Coronary artery (tissue), 2 donors: ENCODE measurements around the gene GET3.
"Not testable (repeated sequence)": the region's sequence is repeated elsewhere in the genome, so short reads cannot be mapped to it uniquely, and the experiment has no call there.

Experiments
- DNase-seq: peaks from one replicate; pipeline ENCODE4 v3.0.0-alpha.2; 2017; ENCODE audit warnings: low spot score
- H3K27ac ChIP-seq, 2 donors: fragments of 200-600 bp; sonication (generic); one replicate each; pipeline ENCODE4 v1.5.1; 2016 to 2019
- H3K4me3 ChIP-seq: fragments of 200-600 bp; sonication (generic); 2 replicates; pipeline ENCODE4 v1.5.1; 2016; ENCODE audit warnings: mild to moderate bottlenecking, moderate library complexity
- TF ChIP-seq, protein P1 (sequence below): fragments of 200-600 bp; sonication (generic); IDR thresholded peaks from one replicate; pipeline ENCODE4 v1.5.1; 2019; ENCODE audit warnings: antibody characterized with exemption

The GET3 gene

DNA sequence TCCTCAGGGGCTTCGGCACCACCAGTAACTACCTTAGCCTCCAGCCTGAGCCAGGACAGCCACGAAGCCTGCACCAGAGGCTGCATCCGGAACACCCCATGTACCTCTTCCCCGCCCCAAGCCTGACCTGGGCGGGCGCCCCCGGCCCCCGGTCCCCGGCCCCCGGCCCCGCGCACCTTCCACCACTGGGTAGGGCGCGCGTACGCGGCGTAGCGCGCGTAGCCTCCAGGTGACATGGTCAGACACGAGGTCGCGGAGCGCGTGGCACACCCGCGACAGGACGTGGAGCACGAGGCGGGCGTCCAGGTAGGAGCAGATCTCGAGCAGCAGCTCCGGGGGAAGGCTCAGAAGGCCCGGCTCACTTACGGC, 41.3 kb upstream of the GET3 start:
- Histone ChIP-seq H3K4me3 (peak overlapping the region; percentile 73), H3K27ac (peak overlapping the region in 1 of 2 donors; percentile 86)
- DNase-seq = no peak
- TF ChIP-seq, protein P1, sequence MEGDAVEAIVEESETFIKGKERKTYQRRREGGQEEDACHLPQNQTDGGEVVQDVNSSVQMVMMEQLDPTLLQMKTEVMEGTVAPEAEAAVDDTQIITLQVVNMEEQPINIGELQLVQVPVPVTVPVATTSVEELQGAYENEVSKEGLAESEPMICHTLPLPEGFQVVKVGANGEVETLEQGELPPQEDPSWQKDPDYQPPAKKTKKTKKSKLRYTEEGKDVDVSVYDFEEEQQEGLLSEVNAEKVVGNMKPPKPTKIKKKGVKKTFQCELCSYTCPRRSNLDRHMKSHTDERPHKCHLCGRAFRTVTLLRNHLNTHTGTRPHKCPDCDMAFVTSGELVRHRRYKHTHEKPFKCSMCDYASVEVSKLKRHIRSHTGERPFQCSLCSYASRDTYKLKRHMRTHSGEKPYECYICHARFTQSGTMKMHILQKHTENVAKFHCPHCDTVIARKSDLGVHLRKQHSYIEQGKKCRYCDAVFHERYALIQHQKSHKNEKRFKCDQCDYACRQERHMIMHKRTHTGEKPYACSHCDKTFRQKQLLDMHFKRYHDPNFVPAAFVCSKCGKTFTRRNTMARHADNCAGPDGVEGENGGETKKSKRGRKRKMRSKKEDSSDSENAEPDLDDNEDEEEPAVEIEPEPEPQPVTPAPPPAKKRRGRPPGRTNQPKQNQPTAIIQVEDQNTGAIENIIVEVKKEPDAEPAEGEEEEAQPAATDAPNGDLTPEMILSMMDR = no peak

DNA sequence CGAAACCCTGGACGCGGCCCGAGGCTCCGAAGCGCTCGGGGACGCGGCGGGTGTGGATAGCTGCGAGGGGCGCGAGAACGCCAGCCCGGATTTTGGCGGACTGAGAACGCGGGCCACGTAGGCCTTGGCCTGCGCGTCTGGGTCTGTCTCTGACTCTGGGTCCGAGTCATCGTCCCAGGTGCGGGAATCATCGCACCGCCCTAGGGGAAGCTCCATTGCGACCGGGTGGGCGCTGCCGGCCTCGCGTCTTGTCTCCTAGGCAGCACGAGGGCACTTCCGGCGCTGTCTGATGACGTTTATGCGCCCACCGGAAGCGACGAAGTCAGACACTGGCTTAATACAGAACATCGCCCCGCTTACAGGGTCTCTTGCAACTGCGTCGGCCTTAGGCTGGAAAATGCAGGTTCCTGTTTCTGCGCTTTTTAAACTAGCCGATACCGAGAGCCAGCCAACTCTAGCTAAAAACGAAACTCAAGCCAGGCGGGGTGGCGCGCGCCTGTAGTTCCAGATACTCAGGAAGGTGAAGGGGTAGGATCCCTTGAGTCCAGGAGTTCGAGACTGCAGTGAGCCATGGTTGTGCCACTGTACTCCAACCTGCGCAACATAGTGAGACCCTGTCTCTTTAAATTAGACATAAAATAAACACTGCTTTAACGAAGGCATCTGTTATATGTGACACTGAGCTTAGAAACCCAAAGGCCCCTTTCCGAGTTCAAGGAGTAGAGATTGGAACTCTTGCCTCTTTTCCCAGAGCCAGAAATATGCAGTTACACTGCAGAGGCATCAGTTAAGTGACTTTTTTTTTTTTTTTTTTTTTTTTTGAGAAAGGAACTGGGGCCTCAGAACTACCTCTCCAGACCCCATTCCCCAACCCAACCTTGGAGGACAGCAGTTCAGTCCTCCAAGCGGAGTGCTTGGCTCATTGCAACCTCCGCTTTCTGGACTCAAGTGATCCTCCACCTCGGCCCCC, 40.6 kb upstream of the GET3 start, which contains the start of gene FBXW9:
TSS of gene FBXW9 (minus strand) at position 266 of the 970 bp plus-strand sequence. CDS start at position 216, 50 bp downstream.
- H3K4me3 ChIP-seq = peak within 1 kb of the TSS; percentile 73
- TF ChIP-seq, protein P1 = no peak
- peak within 1 kb of the TSS in 1 of 2 donors; percentile 86 for H3K27ac ChIP-seq
- peak; percentile 96 for DNase-seq

DNA sequence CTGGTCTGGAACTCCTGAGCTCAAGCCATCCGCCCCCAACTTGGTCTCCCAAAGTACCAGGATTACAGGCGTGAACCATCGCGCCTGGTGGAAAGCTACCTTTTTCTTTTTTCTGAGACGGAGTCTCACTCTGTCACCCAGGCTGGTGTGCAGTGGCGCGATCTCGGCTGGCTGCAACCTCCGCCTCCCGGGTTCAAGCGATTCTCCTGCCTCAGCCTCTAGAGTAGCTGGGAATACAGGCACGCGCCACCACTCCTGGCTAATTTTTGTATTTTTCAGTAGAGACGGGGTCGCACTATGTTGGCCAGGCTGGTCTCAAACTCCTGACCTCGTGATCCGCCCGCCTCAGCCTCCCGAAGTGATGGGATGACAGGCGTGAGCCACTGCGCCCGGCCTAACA, 39.9 kb upstream of the GET3 start:
- not testable (repeated sequence) for H3K27ac ChIP-seq, H3K4me3 ChIP-seq, DNase-seq

DNA sequence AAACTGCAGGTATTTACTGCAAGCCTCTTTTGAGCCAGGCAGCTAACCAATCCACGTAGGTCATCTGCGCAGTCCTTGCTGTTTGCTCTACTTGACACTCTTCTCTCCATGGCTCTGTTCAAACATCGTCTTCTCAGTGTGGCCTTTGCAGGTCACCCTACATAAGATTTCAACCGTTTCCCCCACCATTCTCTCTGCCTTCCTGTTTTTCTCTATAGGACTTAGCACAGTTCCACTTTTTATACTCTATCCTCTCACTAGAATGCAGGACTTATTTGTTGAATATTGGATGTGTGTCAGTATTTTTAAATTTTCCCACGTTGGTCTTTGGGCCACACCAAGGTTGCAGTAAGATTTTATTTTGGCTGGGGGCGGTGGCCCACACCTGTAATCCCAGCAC, 39.2 kb upstream of the GET3 start:
- Histone ChIP-seq H3K27ac (no peak overlapping the region), H3K4me3 (no peak overlapping the region)
- no peak for DNase-seq
- TF ChIP-seq, protein P1 = no peak

DNA sequence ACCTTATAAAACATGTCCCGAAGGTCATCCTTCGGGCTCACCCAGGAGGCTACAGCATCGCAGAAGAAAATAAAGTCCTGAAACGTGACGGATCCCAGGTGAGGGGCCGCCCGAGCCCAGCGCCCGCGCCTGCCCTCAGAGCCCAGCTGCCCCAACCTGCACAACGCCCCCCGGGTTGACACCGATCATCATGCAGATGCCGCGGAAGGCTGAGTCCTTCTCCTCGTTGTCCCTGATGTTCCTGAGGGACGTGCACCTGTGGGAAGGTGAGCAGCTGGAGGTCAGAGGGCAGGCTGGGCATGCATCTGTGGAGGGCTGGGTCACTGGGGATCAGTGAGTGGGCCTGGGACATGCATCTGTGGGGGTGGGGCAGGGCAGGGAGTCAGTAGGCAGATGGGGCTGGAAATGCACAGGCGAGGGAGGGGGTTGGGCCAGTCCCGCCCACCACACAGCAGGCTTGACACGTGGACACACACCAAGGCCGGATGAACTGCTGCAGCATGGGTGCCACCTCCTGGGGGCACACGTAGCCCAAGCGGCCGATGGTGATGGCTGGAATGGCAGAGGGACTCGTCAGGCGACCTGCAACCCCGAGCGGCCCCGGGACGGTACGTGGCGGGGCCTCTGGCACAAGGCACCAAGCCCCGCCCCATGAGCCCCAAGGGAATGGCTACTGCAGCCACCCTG, 35.6 kb upstream of the GET3 start:
- no peak overlapping the region for H3K27ac ChIP-seq
- DNase-seq = no peak
- TF ChIP-seq, protein P1 = no peak
- H3K4me3 ChIP-seq = no peak overlapping the region

DNA sequence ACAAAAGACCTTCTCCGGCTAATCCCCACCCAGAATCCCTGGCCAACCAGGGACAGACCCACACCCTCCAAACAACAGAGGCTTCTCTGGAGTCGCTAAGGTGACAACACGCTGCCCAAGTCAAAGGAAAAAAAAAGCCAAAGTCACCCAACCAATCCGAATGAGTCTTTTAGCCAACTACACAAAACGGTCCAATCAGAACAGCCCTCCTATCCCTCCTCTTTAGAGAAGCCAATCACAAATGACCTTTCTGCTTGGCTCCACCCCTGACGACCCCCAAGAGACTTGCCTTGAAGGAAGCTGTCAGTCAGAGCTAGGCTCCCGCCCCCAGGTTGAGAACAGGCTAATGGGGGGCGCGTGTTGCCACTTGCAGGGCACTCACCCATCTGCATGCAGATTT, 34.3 kb upstream of the GET3 start:
- no peak overlapping the region for H3K27ac ChIP-seq
- TF ChIP-seq, protein P1 = no peak
- DNase-seq = no peak
- no peak overlapping the region for H3K4me3 ChIP-seq

DNA sequence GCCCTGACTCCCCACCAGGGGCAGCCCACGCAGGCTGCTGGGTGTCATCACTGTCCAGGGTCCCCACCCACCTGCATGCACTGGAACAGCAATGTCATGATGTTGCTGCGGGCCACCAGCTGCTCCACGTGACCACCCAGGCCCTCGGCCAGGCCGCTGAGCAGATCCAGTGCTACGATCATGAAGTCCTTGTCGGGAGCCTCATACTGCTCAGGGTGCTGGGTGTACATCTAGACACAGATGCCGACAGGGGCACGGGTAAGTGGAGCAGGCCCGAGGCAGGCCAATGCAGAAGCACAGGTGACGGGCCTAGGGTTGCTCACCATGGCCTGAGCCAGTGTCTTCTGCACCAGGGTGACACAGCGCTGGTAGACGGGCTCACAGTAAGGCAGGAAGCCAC, 32.1 kb upstream of the GET3 start:
- H3K4me3 ChIP-seq = no peak overlapping the region
- TF ChIP-seq, protein P1 = no peak
- no peak overlapping the region for H3K27ac ChIP-seq
- no peak for DNase-seq
